A673 (cell line): Measurements from ENCODE around the gene PCLO.

ENCODE experiments used
- CTCF ChIP-seq: fragments of 300-800, 200-600 bp; sonication (generic); conservative IDR thresholded peaks from 2 replicates; pipeline ENCODE4 v1.5.1; 2017; ENCODE audit warnings: low read depth, mild to moderate bottlenecking, antibody characterized with exemption, low read length, moderate library complexity, mixed read lengths
- EZH2 ChIP-seq: fragments of 200-600 bp; sonication (generic); IDR thresholded peaks from 2 replicates; pipeline ENCODE4 v1.6.1; 2017; ENCODE audit warnings: borderline replicate concordance, low read depth, mild to moderate bottlenecking, mixed read lengths, antibody characterized with exemption, low read length; ENCODE audit not compliant: poor library complexity, severe bottlenecking

GRCh38 chr7:83166781-83167180 is 4.1 kb upstream of the PCLO start:
- no peak for TF ChIP-seq CTCF
- TF ChIP-seq EZH2 = no peak
